ENCODE measurements around the gene MAT1A. TPM values are rescaled to one million over a fixed set of nuclear protein-coding genes. Genes with fewer than 3 reads are reported as not detected.

MAT1A gene
- total and polyA plus RNA-seq, 2 of the 13 experiments (the other 11 are each of a cell fraction or from before 2014, with no cell fraction given), result 57.1 to 76.9 TPM

- TF ChIP-seq PRDM4 (CRISPR knock-in tag; IDR thresholded peaks at IDR 0.05; ENCODE audit: borderline replicate concordance), result no peak
- TF ChIP-seq ZSCAN5A (CRISPR knock-in tag; IDR thresholded peaks at IDR 0.05; ENCODE audit: borderline replicate concordance), result 0 out of 2 replicates have a peak, but pooled peaks have one; percentile 35
- peak; percentile 30 for TF ChIP-seq TEAD3 (CRISPR knock-in tag; optimal IDR thresholded peaks at IDR 0.05; ENCODE audit: borderline replicate concordance)
- TF ChIP-seq, protein P1, sequence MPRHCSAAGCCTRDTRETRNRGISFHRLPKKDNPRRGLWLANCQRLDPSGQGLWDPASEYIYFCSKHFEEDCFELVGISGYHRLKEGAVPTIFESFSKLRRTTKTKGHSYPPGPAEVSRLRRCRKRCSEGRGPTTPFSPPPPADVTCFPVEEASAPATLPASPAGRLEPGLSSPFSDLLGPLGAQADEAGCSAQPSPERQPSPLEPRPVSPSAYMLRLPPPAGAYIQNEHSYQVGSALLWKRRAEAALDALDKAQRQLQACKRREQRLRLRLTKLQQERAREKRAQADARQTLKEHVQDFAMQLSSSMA (CRISPR knock-in tag; IDR thresholded peaks at IDR 0.05), result no peak; the same call in 1 of the 2 replicates
- no peak for TF ChIP-seq SCMH1 (CRISPR knock-in tag; IDR thresholded peaks at IDR 0.05; ENCODE audit: borderline replicate concordance)
- TF ChIP-seq RARA (CRISPR knock-in tag; IDR thresholded peaks at IDR 0.05), result peak; percentile 44
- TF ChIP-seq ZNF251 (CRISPR knock-in tag; IDR thresholded peaks at IDR 0.05), result no peak
- no peak for TF ChIP-seq ZBTB14 (CRISPR knock-in tag; IDR thresholded peaks at IDR 0.05)
- no peak for TF ChIP-seq ZNF614 (CRISPR knock-in tag; IDR thresholded peaks at IDR 0.05; ENCODE audit: borderline replicate concordance)
- TF ChIP-seq ZFP91 (CRISPR knock-in tag; IDR thresholded peaks at IDR 0.05; ENCODE audit: borderline replicate concordance), result no peak
- TF ChIP-seq BRCA1 (CRISPR knock-in tag; IDR thresholded peaks at IDR 0.05), result no peak
- peak; percentile 47; the same call in 1 of the 2 replicates for TF ChIP-seq KMT2B (CRISPR knock-in tag; IDR thresholded peaks at IDR 0.05)
- TF ChIP-seq ZNF576 (CRISPR knock-in tag; IDR thresholded peaks at IDR 0.05), result no peak
- TF ChIP-seq, protein P2, sequence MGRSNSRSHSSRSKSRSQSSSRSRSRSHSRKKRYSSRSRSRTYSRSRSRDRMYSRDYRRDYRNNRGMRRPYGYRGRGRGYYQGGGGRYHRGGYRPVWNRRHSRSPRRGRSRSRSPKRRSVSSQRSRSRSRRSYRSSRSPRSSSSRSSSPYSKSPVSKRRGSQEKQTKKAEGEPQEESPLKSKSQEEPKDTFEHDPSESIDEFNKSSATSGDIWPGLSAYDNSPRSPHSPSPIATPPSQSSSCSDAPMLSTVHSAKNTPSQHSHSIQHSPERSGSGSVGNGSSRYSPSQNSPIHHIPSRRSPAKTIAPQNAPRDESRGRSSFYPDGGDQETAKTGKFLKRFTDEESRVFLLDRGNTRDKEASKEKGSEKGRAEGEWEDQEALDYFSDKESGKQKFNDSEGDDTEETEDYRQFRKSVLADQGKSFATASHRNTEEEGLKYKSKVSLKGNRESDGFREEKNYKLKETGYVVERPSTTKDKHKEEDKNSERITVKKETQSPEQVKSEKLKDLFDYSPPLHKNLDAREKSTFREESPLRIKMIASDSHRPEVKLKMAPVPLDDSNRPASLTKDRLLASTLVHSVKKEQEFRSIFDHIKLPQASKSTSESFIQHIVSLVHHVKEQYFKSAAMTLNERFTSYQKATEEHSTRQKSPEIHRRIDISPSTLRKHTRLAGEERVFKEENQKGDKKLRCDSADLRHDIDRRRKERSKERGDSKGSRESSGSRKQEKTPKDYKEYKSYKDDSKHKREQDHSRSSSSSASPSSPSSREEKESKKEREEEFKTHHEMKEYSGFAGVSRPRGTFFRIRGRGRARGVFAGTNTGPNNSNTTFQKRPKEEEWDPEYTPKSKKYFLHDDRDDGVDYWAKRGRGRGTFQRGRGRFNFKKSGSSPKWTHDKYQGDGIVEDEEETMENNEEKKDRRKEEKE (IDR thresholded peaks at IDR 0.05), result no peak
- no peak for TF ChIP-seq ZKSCAN8 (CRISPR knock-in tag; IDR thresholded peaks at IDR 0.05; ENCODE audit: borderline replicate concordance)
- no peak for TF ChIP-seq NFE2 (CRISPR knock-in tag; IDR thresholded peaks at IDR 0.05)
- TF ChIP-seq ZMYM3 (CRISPR knock-in tag; IDR thresholded peaks at IDR 0.05), result no peak
- TF ChIP-seq ADNP (CRISPR knock-in tag; IDR thresholded peaks at IDR 0.05), result no peak
These were observed at the start of gene MAT1A (continued) for GRCh38 chr10:80289451-80290287.

Data from HepG2 (cell line).